Caco-2 (cell line): ENCODE results near the gene CPSF3. TPM values are rescaled to one million over a fixed set of nuclear protein-coding genes. Genes with fewer than 3 reads are reported as not detected.

ENCODE experiments used
- BruUV-seq: library from RNA; stranded (reverse); fragments of 400-500 nt; replicated peaks from 2 replicates; lab custom pipeline; 2021; lab: Mats Ljungman, UMichigan
- CTCF ChIA-PET: fragments of 300-600 bp; sonication (Branson Sonifier 250); formaldehyde crosslinking; loops from one replicate; lab custom pipeline; 2022; ENCODE audit warnings: antibody characterized with exemption; lab: Charles Lee
- POLR2A ChIA-PET: fragments of 300-600 bp; sonication (Branson Sonifier 250); formaldehyde crosslinking; loops from one replicate; lab custom pipeline; 2022; ENCODE audit warnings: antibody characterized with exemption; lab: Charles Lee
- DNase-seq, 2 experiments: peaks; one replicate each; pipeline versions ENCODE4 v3.0.0 to v3.0.0-alpha.2; 2020 to 2022
- H3K27me3 ChIP-seq: replicated peaks from 2 replicates; pipeline ENCODE4 v1.6.0; 2011; ENCODE audit warnings: low read length; ENCODE audit not compliant: control insufficient read depth, insufficient read depth
- H3K36me3 ChIP-seq: 2 replicates; pipeline ENCODE4 v1.5.1; 2011; ENCODE audit warnings: low read length; ENCODE audit not compliant: control insufficient read depth, insufficient read depth
- H3K4me1 ChIP-seq: fragments of 250-450 bp; sonication (Bioruptor Pico); 2 replicates; pipeline ENCODE4 v1.5.1; 2020; ENCODE audit warnings: mild to moderate bottlenecking
- H3K4me3 ChIP-seq: 2 replicates; pipeline ENCODE4 v1.5.1; 2011; ENCODE audit warnings: low read depth, mild to moderate bottlenecking, control low read depth, low read length
- H3K9me3 ChIP-seq: fragments of 250-450 bp; sonication (Bioruptor Pico); 2 replicates; pipeline ENCODE4 v1.5.1; 2020; ENCODE audit warnings: mild to moderate bottlenecking, moderate library complexity
- H3K27ac Mint-ChIP-seq: one replicate; pipeline ENCODE4 v1.8.0; 2022; ENCODE audit warnings: mixed read lengths; ENCODE audit not compliant: unreplicated experiment
- H3K27me3 Mint-ChIP-seq: one replicate; pipeline ENCODE4 v1.8.0; 2022; ENCODE audit warnings: mixed read lengths; ENCODE audit not compliant: insufficient read depth, unreplicated experiment
- H3K36me3 Mint-ChIP-seq: one replicate; pipeline ENCODE4 v1.8.0; 2022; ENCODE audit warnings: mild to moderate bottlenecking, mixed read lengths; ENCODE audit not compliant: insufficient read depth, unreplicated experiment
- H3K4me1 Mint-ChIP-seq: one replicate; pipeline ENCODE4 v1.8.0; 2022; ENCODE audit warnings: low read depth, mixed read lengths; ENCODE audit not compliant: unreplicated experiment
- H3K4me3 Mint-ChIP-seq: one replicate; pipeline ENCODE4 v1.8.0; 2022; ENCODE audit warnings: mild to moderate bottlenecking, moderate library complexity, mixed read lengths; ENCODE audit not compliant: unreplicated experiment
- H3K9me3 Mint-ChIP-seq: one replicate; pipeline ENCODE4 v1.8.0; 2022; ENCODE audit warnings: mixed read lengths; ENCODE audit not compliant: unreplicated experiment
- intact Hi-C: fragments of 100-400 bp; cut with micrococcal nuclease; formaldehyde crosslinking; loops from one replicate; pipeline ENCODE4 v1.10.0; 2022; ENCODE audit not compliant: unreplicated experiment
- total RNA-seq: library from RNA; stranded (reverse); gene quantifications from 2 replicates; pipeline ENCODE4 v1.2.3, GENCODE V29; 2022
- TF ChIP-seq, protein P1 (sequence below), 2 experiments: fragments of 200-600 bp in 1 of 2; IDR thresholded peaks; 1 replicate in 1 of 2; 2 replicates in 1 of 2; pipeline versions ENCODE4 v1.5.1 to v1.8.0; 2011 to 2022; ENCODE audit warnings: antibody characterized with exemption in 1 of 2, control low read depth in 1 of 2, inconsistent platforms in 1 of 2, low read depth in 1 of 2, low read length in 1 of 2, mild to moderate bottlenecking in 1 of 2, moderate library complexity in 1 of 2; ENCODE audit not compliant: insufficient read depth in 1 of 2, severe bottlenecking in 1 of 2, unreplicated experiment in 1 of 2

CPSF3 gene
- total RNA-seq, 1 experiment from 2014 or later = 95.0 TPM

- TF ChIP-seq, protein P1, sequence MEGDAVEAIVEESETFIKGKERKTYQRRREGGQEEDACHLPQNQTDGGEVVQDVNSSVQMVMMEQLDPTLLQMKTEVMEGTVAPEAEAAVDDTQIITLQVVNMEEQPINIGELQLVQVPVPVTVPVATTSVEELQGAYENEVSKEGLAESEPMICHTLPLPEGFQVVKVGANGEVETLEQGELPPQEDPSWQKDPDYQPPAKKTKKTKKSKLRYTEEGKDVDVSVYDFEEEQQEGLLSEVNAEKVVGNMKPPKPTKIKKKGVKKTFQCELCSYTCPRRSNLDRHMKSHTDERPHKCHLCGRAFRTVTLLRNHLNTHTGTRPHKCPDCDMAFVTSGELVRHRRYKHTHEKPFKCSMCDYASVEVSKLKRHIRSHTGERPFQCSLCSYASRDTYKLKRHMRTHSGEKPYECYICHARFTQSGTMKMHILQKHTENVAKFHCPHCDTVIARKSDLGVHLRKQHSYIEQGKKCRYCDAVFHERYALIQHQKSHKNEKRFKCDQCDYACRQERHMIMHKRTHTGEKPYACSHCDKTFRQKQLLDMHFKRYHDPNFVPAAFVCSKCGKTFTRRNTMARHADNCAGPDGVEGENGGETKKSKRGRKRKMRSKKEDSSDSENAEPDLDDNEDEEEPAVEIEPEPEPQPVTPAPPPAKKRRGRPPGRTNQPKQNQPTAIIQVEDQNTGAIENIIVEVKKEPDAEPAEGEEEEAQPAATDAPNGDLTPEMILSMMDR (IDR thresholded peaks at IDR 0.05; ENCODE audit: insufficient read depth in 1 of 2, low read depth in 1 of 2, low read length in 1 of 2, severe bottlenecking in 1 of 2, unreplicated experiment in 1 of 2) = no peak
- Mint-ChIP-seq H3K27ac (no peak overlapping the region), H3K9me3 (no peaks in the 10 kb centered on the region), H3K36me3 (peaks cover 53% of the 10 kb centered on the region), H3K4me3 (no peak overlapping the region), H3K4me1 (no peaks in the 10 kb centered on the region), H3K27me3 (no peaks in the 10 kb centered on the region)
- intact Hi-C loops = no loop called here
- Histone ChIP-seq H3K9me3 (no peaks in the 10 kb centered on the region), H3K4me3 (no peak overlapping the region), H3K36me3 (peaks cover 4% of the 10 kb centered on the region; the same call in 1 of the 2 replicates), H3K4me1 (no peaks in the 10 kb centered on the region), H3K27me3 (no peaks in the 10 kb centered on the region)
- POLR2A ChIA-PET = no interaction called here
- CTCF ChIA-PET = no interaction called here
- BruUV-seq = no TSS peak
- no peak for DNase-seq
Observed at GRCh38 chr2:9472511-9472910, 49.1 kb downstream of the CPSF3 start.

DNA sequence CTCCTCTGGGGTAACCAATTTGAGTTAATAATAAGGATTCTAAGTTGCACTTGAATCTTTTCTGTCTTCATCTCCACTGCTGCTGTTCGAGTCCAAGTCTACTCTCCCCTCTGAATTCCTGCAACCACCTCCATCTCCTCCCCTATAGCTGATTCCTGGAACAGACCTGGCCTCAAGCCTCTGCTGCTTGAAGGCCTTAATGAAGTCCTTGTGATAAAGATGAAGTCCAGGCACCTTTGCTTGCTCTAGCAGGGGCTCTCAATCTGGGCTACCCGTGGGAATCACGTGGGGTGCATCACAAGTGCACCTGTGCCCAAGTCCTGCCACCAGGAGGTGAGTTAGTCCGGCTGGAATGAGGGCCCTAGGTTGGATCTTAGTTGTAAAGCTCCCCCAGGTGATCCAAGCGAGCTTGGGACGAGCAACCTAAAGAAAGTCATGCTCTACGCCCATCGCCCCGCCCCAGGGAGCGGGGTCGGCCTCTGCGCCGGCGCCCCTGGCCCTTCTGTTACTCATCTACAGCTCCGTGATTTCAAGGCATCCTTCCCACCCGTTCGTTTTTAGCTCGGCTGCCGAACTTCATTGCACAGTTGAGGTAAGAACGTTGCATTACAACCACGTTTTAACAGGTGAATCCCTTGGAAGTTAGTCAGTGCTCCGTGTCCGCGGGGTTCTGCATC, 50.0 kb downstream of the CPSF3 start:
- H3K9me3 ChIP-seq = no peaks in the 10 kb centered on the region
- Mint-ChIP-seq H3K27ac (no peak overlapping the region), H3K27me3 (no peaks in the 10 kb centered on the region), H3K4me1 (no peaks in the 10 kb centered on the region), H3K4me3 (peak overlapping the region; percentile 74), H3K9me3 (no peaks in the 10 kb centered on the region), H3K36me3 (peaks cover 55% of the 10 kb centered on the region)
- ChIA-PET CTCF (interaction anchor here (1.0 to 2.3 kb wide), 2 partner anchors 82 to 331 kb away, joined by 5 to 6 read pairs; partner anchors contain the start of gene ADAM17), POLR2A (interaction anchor here (0.6 to 0.8 kb wide), 2 partner anchors 32 to 51 kb away, joined by 3 to 5 read pairs; no protein-coding TSS in a partner anchor)
- no TSS peak for BruUV-seq
- H3K27me3 ChIP-seq = no peaks in the 10 kb centered on the region
- intact Hi-C loops = no loop called here
- peaks cover 4% of the 10 kb centered on the region; the same call in 1 of the 2 replicates for H3K36me3 ChIP-seq
- TF ChIP-seq, protein P1 (IDR thresholded peaks at IDR 0.05; ENCODE audit: insufficient read depth in 1 of 2, low read depth in 1 of 2, low read length in 1 of 2, severe bottlenecking in 1 of 2, unreplicated experiment in 1 of 2) = peak; percentile 17 to 22
- DNase-seq = peak in 1 of 2 experiments; percentile 24
- no peak overlapping the region for H3K4me3 ChIP-seq
- no peaks in the 10 kb centered on the region for H3K4me1 ChIP-seq

DNA sequence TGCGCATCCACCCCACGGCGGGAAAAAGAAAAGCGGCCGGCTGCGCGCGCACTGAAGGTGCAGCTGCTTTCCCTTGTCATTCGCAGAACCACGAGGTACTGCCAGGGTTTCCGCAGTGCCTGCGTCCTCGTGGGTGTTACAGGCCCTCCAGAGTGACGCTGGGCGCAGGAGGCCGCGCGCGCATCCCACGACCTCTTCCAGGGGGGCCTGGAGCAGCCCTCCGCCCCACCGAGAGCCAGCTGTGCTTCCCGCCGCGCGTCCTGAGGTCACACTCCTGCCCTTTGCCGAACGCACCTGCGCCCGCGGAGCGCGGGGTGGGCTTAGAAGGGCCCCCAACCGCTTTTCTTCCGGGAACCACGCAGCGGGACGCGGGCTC, 50.5 kb downstream of the CPSF3 start:
- H3K4me1 ChIP-seq = no peaks in the 10 kb centered on the region
- Mint-ChIP-seq H3K4me3 (peak overlapping the region; percentile 74), H3K36me3 (peaks cover 59% of the 10 kb centered on the region), H3K27ac (no peak overlapping the region), H3K27me3 (no peaks in the 10 kb centered on the region), H3K4me1 (no peaks in the 10 kb centered on the region), H3K9me3 (no peaks in the 10 kb centered on the region)
- H3K9me3 ChIP-seq = no peaks in the 10 kb centered on the region
- no peaks in the 10 kb centered on the region for H3K27me3 ChIP-seq
- DNase-seq = no peak
- H3K4me3 ChIP-seq = peak overlapping the region; percentile 72
- no TSS peak for BruUV-seq
- TF ChIP-seq, protein P1 (IDR thresholded peaks at IDR 0.05; ENCODE audit: insufficient read depth in 1 of 2, low read depth in 1 of 2, low read length in 1 of 2, severe bottlenecking in 1 of 2, unreplicated experiment in 1 of 2) = no peak
- intact Hi-C loops = no loop called here
- POLR2A ChIA-PET = interaction anchor here (0.8 kb wide), 1 partner anchor 52 kb away, joined by 5 read pairs; no protein-coding TSS in a partner anchor
- CTCF ChIA-PET = interaction anchor here (1.0 to 2.3 kb wide), 2 partner anchors 82 to 332 kb away, joined by 5 to 6 read pairs; partner anchors contain the start of gene ADAM17
- peaks cover 4% of the 10 kb centered on the region; the same call in 1 of the 2 replicates for H3K36me3 ChIP-seq
